ENCODE data around the gene SNX27.

Gene SNX27

DNA sequence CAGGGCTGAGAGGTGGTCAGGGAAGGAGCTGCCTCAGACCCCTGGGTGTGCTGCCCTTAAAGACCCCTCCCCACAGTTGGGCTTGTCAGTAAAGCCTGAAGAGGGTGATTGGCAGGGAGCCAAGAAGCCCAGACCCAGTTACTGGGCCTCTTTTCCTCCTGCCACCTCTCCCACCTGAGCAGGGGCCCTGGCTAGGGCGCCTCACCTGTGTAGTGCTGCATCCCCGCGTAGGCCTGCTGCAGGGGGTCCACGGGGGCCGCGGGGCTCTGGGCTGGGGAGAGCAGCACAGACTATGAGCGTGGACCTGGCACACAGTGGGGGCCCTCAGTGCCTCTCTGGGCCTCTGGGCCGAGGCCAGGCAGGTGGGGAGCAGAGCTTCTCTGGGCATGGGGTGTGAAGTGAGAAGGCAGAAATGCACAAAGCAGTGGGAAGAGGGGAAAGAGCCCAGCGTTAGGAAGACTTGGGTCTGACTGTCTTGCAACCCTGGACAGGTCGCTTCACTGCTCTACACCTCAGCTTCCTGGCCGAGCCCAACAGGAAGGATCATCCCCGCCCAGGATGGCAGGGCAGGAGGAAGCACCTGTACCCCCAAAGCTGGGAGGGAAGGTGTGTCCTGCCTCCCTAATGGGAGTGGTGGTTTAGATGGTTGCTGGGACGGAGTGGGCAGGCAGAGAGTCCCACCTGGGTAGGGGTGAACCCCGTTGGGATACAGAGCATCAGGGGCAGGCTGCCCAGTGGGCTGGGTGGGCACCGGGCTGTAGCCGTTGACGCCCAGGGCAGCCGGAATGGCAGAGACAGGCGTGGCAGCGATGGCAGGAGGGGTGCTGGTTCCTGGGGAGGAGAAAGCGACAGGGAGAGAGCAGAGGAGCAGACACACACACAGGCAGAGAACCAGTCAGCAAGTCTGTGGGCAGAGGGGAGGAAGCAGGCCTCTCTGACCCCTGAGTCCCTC lies 94.9 kb downstream of the SNX27 start:
- DNase-seq: no peak

DNA sequence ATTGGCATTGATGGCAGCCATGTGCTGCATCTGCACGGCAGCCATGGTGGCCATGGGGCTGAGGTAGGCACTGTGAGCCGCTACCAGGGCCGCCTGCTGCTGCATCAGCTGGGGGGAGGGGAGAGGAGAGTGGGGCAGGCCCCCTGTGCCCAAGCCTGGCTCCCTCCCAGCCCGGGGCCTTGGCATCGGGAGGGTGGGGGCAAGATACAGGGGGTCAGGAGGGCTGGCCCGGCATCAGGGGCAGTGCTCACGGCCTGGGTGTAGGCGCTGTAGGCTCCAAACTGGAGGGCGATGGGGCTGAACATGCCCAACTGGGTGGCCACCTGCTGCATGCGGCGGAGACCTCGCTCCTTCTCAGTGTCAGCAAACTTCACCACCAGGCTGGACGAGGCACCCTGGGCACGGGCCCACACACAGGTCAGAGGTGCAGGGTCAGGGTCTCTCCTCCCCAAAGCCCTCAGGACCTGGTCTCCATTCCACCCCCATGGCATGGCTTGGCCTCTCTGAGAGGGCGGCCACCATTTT lies 95.8 kb downstream of the SNX27 start:
- DNase-seq: no peak

DNA sequence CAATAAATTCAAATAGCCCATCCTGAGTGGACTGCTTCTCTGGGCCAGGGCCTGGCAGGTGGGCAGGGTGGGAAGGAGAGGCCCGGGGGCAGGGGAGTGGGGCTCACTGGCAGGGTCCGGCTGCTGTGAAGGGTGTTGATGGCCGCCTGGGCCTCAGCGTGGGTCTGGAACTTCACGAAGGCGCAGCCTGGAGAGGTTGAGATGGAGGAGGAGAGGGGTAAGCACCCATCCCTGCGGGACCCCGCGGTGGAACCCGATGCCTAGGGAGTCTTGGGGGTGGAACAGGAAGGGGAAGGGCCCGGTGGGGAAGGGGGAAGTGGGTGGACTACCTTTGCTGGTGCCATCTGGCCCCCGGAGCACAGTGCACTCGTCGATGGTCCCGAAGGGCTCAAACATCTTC lies 97.0 kb downstream of the SNX27 start:
- no peak for DNase-seq

DNA sequence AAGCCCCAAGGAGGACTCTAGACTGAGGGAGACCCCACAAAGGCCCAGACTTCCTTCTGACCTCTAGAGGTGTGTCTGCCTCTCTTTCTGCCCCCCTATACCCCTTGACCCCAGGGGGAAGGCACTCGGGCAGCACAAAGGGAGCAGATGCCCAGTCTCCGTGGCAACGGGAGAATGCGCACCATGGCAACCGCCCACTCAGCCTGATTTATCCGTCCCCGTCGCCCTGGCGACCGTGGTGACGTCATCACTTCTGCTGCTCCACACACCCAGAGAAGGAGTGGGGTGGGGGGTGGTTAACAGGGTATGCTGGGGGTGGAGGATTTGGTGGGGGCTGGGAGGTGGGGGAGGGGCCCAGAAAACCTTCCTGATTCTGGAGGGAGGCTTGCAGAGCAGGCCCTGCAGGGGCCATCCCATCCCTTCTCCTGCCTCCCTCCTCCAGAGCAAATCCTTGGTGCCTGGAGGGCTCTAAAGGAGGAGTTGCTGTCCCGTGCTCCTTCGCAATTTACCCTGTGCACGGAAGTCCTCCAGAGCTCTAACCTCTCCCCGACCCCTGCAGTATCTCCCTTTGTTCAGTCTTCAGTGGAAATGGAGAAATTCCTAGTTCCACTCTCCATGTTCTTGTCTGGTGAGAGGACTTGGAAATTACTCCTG lies 98.5 kb downstream of the SNX27 start:
- peak in 1 of 2 experiments; percentile 35 for DNase-seq

DNA sequence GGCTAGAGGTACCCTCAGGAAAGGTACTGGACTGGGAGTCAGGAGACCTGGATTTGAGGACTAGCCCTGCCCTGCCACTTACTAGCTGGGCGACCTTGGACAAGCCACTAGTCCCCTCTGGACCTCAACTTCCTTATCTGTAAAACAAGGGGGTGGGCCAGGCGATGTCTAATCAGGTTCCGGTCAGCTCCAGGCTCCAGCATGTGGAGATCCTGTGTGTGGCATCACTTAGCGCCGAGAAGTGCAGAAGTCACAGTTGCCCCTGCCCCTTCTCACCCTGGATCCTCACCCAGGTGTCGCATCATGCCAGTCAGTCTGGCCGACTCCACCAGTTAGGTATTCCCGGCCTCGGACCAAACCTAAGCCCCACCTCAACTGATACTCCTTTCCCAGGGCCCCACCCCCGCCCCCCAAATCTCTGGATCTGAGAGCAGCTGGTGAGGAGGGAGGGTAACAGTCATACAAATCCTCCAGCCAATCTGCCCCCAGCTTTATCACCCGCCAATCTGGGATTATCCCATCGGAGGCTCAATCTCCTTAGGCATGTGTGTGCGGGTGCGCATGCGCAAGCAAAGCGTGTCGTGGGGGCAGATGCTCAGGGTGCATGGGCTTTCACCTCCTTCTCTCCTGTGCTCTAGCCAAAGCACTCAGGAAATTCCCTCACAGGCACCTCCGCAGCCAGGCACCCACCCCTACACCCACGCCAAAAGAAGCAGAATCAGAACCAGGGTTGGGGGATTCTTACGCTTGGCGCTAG lies 99.4 kb downstream of the SNX27 start:
- no peak for DNase-seq

DNA sequence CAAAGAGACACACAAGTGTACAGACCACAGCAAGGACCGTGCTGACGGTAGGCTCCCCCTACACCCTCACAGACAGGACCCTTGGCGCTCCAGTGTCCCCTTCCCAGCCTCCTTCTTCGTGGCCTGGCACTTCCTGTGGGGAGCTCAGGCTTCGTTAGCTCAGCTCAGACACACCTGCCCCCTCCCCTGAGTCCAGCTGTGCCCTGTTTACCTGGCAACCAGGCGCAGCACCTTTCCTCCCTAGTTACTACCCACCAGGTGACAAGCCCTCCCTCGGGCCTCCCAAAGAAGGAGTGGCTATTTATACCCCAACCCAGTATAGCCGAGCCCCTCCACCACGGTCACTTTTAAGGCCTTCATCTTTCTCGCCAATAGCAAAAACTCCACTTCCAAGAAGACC lies 100.1 kb downstream of the SNX27 start:
- DNase-seq: no peak

DNA sequence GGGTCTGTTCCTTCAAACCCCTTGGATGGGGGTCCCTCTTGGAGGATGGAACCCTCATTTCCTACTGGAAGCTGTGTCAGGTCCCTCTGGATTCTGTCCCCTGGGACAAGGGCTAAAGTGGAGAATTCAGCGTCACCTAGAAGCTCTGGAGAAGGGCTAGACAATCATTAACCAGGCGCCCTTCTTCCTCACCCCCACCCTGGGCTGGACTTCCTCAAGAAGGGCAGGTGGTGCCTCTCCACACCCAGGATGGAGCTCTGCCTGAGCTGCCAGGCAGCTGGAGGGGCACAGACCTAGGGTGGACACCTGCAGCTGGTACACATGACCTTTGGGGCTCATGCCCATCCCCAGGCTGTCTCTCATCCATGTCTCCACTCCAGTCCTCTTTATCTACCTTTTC lies 101.2 kb downstream of the SNX27 start:
- DNase-seq: no peak

DNA sequence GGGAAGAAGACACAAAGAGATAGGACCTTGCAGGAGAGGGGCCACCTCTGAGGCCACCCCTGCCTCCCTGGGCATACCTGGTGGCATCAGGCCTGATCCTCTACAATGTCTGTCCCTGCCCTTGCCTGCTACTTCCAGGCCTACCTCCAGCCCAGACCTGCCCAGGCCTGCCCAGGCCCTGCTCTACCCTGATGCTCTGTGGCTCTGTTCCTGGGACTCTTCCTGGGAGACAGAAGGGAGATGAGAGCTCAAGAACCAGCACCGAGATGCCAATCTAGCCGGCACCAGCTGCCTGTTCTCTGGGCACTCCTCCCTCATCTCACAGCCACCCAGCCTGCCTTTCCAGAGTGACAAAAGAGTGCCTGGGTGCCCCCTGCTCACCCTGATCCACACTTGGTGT lies 102.0 kb downstream of the SNX27 start:
- no peak for DNase-seq

DNA sequence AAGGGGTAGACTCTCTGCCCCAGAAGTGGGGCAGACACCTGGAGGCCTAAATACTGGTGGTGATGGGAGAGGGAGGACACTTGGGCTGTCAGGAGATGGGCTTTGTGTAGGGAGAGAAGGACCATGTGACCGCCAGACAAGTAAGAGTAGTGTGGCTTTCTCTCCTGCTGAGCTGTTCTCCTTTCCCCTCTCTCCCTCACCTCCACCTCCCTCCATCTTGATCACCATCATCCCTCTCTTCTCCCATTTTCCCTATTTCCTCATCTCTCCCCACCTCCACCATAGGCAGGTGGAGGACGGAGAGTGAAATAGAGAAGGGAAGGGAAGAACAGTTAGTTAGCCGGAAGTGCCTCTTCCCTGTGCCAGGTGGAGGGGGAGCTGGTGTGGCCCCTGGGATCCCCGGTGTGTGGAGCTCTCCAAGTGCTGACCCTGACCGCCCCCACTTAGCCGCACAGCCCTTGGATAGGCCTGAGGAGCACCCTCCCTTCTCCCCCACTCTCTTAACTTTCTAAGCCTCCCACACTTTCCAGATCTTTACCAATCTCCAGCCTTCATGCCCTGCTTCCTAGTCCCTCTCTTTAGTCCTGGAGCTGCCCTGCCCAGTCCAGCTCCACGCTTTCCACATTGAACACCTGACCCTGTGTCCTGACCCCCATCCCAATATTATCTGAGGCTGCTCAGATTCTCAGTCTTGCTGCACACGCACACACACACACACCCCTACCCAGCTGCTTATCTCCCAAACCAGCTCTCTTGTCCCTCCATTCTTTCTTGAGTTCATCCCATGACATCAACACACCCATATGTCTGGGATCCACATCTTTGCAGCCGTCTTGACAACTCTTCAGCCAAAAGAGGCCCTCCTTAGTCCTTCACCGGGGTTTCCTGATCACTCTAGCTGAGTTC lies 103.2 kb downstream of the SNX27 start:
- DNase-seq: no peak

DNA sequence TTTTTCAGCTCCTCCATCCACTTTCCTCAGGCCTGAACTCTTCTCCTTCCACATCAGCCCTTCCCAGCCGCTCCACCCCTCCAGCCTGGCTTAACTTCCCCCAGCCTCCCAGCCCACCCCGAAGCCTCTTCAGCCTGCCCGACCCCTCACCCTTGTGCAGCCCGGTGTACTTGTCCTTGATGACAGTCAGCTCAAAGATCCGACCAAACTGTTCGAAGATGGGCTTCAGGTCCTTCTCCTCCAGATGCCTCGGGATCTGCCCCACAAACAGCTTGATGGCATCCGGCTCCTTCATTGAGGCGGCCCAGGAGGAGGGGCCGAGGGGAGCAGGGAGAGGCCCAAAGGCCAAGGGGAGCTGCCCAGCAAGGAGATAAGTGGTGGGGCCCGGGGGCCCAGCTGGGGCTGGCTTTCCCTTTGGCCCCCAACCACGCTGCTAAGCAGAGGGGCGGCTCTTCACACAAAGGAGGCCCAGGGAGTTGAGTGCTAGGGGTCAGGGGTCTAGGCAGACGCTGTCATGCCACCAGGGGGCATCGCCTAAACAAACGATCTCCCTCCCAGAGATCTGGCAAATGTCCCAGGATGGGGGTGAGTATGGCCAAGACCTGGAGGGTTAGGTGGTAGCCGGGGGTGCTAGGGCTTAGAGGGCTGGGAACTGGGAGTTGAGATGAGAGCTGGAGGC lies 104.0 kb downstream of the SNX27 start:
- DNase-seq: peak in 1 of 2 experiments; percentile 18

DNA sequence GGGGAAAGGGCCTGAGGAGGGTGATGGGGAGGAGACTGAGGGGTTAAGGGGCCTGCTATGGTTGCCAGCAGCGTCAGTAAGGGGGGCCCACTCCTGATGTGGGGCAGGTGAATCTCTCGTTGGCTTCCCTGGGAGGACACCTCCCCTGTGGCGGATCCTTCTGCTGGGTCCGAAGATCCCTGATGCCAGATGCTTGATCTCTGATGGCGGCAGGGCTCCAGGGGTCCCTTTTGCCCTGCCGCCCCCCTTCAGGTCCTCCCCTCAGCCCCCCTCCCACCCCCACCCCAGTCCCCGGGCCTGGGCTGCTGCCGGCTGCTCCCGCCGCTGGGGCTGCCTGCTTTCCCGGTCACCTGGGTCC lies 104.5 kb downstream of the SNX27 start:
- DNase-seq: no peak

DNA sequence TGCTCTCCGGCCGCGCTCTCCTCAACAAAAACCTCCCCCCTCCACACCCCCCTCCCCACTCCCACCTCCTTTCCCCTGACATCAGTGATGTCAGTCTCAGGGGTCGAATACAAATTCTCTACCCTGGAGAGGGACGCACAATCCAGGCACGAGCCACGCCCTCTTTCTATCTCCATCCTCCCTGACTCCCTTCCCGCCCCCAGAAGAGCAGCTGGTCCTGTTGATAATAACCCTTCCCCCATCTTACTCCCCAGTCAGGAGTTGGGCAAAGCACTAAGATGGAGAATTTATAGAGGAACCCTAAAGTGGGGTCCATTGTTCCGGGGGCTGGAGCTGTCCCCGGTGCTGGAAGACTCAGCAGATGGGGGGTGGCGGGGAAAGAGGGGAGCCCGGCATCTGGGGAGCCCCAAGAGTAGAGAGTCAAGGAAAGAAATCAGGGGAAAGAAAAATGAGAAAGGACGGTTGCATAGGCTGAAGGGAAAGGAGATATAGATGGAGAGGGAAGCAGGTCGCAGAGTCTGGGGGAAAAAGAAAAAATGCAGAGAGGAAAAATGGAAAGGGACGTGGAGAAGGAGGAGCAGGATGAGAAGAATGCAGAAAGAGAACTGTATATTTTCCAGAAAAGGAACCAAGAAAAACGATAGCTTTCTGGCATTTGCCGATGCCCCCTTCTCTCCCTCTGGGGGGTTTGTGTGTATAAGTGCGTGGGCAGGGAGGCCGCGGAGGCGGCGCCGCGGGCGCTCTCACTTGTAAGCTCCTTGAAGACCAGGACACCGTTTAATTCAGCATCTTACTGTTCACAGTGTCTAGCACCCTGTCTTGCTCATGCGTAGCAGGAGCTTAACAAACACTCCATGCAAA lies 105.2 kb downstream of the SNX27 start, which contains the start of gene CELF3:
Gene CELF3, minus strand, starts transcription at position 33 of the 861 bp plus-strand sequence. CDS start 783 bp downstream, outside the sequence.
- peak; percentile 97 to 99 for DNase-seq

DNA sequence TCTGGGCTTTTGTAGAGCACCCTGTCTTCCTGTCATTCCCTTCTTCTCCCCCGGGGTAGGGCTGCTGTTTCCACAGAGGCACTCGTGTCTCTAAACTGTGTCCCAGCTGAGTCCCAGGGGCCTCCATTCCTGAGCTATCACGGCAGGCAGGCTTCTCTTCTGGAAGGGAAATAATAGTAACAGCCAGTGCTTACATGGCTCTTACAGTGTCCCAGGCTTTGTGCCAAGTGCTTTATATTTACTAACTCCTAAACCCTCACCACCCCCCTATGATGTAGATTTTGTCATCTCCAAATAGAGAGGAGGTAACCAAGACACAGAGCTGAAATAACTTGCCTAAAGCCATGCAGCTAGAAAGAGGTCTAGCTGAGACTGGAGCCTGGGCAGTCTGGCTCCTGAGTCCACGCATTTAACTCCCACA lies 106.2 kb downstream of the SNX27 start:
- DNase-seq: no peak

DNA sequence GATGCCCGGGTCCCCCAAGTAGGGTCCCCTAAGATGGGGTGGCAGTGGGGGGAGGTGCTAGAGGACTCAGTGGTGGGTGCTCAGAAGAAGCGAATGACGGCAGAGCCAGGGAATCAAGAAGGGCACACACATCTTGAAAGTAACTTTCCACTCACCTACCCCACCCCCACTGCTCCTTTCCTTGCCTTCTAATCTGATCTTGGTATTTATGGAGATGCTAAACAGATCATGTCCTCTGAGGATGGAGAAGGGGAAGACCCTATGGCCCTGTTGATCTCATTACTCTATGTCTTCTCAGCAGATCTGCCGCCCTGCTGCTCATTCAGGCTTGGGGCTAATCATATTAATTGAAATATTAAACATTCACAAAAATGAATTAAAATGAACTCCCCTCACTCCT lies 106.8 kb downstream of the SNX27 start:
- DNase-seq: no peak

DNA sequence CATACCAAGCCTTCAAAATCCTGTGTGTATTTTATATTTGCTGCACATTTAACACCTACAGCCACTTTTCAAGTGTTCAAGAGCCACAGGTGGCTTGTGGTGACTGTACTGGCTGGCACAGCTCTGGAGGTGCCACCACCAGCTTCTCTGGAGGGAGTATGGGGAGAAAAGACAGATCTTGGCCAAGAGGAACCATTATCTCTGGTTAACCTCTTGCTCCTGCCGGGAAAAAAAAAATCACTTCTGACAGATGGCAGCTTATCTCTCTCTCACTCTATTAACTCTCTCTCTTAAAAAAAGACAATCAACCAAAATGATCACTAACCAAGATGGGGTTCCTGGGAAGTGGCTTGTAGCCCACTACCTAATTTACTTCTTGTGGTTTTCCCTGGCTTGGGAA lies 108.3 kb downstream of the SNX27 start:
- no peak for DNase-seq

DNA sequence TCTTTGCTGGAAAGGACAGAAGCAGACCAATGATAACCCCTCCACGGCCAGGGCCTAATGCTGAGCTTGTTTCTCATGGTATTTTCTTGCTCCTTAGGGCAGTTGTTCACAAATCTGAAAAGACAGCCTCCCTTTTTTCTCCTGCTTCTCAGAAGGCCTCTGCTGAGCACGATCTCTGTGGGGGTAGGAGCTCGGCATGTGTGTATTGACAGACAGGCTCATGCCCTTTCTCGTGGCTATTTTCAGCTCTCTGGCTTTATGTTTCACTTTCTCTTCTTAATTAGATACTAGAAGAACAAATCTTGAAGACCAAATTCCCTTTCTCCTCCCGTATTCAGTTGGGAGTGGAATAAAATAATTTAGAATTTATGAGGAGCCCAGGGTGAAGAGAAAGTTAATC lies 108.7 kb downstream of the SNX27 start:
- no peak for DNase-seq

DNA sequence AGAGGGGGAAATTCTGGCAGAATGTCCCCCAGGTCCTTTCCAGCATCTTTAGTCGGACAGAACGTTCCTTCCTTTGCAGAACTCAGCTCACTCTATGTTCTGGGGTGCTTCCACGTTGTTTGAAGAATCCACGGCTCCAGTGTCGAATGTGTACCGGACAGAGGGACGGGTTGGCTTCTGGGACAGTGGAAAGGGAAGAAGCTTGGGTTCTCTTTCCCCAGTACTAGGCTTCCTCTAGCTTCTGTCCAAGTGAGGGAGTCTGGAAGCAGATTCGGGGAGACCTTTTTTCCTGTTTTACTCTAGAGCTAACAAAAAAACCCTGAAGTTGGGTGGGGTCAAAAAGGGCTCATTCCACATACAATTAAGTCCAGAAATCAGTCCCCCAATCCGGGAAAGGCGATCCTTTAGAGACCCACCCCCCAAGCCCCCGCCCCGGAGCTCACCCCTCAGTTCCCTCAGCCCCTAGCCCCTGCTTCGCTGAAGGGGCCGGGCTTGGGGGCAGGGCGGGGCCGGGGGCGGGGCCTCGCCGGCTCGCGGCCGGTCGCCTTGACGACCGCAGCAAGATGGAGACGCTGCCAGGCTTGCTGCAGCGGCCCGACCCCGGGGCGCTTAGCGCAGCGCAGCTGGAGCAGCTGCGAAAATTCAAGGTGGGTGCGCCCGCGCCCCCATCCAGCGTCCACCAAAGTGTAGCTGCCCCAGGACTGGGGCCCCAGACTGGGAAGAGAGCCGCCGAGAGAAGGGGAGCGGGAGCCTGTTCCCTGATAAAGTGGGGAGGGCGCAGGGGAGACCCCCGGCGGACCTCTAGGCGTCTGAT lies 109.3 kb downstream of the SNX27 start, which contains the start of gene RIIAD1:
Gene RIIAD1, plus strand, starts transcription at position 549 of the 814 bp plus-strand sequence. Its CDS starts 15 bp downstream, at position 564.
- peak in 1 of 2 experiments; percentile 64 for DNase-seq

DNA sequence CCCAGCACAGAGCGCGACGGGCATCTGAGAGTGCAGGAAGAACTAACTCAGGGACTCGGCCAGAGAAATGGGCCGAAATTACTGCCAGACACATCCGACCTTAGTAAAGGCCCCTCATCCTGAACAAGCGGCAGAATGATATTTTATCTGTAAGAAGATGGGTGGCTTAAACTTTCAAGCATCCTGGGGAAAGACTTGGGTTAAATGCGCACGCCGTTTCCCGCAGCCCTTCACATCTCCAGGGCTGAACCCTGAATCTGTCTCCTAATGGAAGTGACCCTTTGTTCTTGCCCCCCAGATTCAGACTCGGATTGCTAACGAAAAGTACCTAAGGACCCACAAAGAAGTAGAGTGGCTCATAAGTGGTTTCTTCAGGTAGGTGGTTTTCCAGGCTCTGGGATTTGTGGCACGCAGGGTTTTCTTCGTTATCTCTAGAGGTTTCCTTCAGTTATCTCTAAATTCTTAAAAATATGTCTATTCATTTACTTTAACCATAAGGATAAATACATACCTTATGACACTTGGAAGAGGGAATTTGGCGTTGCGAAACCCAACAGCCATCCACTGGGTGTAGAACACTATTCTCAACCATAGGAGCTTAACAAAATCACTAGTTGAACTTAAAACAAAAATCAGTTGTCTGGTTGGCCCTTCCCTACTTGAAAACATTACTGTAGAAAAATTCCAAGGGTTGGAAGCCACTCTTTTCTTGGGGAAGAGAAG lies 110.1 kb downstream of the SNX27 start:
- DNase-seq: no peak

Data from NCI-H187 (cell line).